ENCODE results near the gene XYLT1.

Gene XYLT1

DNA sequence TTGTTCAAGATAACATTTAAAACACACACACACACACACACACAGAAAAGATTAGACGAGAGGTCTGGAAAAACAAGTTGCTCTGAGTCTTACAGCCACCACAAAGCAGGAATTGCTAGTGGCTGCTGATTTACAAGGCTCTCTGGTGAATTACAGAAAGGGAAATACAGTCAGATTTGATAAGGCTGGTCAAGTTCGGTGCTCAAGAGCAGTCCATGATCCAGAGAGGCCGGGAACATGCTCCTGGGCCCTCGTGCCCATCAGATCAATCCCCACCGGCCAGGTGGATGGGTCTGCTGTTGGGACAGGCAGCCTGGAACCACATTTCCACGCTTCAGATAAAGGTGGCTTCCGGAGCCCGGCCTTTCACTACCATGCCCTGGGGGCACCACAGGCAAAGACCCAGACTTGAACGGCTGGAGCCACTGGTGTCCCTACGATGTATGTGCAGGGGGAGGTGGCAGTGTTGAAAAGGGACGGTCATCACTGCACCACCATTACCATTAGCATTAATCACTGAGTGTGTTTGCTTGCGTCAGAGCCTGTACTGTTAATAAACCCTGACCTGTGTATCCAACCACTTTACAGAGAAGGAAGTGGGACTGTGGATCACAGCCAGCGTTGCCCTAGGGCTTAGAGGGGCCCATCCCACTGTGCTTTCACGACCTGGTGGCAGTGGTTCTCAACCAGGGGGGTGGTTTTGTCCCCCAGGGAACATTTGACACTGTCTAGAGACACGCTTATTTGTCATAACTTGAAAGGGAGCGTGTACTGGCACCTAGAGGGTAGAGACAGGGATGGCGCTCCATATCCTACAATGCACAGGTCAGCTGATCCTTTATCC, 95.1 kb downstream of the XYLT1 start:
- ATAC-seq: peak; percentile 28
- TF ChIP-seq TCF4 (CRISPR knock-in tag; IDR thresholded peaks at IDR 0.05; ENCODE audit: borderline replicate concordance) (peak; percentile 68; the same call in 1 of the 2 replicates), CSDC2 (CRISPR knock-in tag; IDR thresholded peaks at IDR 0.05) (no peak), ZNF70 (CRISPR knock-in tag; IDR thresholded peaks at IDR 0.05) (no peak), ISL1 (CRISPR knock-in tag; IDR thresholded peaks at IDR 0.05) (no peak), ZNF565 (CRISPR knock-in tag; conservative IDR thresholded peaks at IDR 0.05; ENCODE audit: low read depth) (no peak), PPARA (CRISPR knock-in tag; IDR thresholded peaks at IDR 0.05; ENCODE audit: borderline replicate concordance) (no peak), ESRRG (CRISPR knock-in tag; IDR thresholded peaks at IDR 0.05) (no peak), RARB (CRISPR knock-in tag; IDR thresholded peaks at IDR 0.05) (no peak), ZNF8 (CRISPR knock-in tag; IDR thresholded peaks at IDR 0.05) (0 out of 2 replicates have a peak, but pooled peaks have one; percentile 32), ARNTL (CRISPR knock-in tag; IDR thresholded peaks at IDR 0.05; ENCODE audit: borderline replicate concordance, low read depth) (no peak)
- TF ChIP-seq, protein P1, sequence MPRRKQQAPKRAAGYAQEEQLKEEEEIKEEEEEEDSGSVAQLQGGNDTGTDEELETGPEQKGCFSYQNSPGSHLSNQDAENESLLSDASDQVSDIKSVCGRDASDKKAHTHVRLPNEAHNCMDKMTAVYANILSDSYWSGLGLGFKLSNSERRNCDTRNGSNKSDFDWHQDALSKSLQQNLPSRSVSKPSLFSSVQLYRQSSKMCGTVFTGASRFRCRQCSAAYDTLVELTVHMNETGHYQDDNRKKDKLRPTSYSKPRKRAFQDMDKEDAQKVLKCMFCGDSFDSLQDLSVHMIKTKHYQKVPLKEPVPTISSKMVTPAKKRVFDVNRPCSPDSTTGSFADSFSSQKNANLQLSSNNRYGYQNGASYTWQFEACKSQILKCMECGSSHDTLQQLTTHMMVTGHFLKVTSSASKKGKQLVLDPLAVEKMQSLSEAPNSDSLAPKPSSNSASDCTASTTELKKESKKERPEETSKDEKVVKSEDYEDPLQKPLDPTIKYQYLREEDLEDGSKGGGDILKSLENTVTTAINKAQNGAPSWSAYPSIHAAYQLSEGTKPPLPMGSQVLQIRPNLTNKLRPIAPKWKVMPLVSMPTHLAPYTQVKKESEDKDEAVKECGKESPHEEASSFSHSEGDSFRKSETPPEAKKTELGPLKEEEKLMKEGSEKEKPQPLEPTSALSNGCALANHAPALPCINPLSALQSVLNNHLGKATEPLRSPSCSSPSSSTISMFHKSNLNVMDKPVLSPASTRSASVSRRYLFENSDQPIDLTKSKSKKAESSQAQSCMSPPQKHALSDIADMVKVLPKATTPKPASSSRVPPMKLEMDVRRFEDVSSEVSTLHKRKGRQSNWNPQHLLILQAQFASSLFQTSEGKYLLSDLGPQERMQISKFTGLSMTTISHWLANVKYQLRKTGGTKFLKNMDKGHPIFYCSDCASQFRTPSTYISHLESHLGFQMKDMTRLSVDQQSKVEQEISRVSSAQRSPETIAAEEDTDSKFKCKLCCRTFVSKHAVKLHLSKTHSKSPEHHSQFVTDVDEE (CRISPR knock-in tag; IDR thresholded peaks at IDR 0.05): peak; percentile 77; the same call in 1 of the 2 replicates
- TF ChIP-seq, protein P2, sequence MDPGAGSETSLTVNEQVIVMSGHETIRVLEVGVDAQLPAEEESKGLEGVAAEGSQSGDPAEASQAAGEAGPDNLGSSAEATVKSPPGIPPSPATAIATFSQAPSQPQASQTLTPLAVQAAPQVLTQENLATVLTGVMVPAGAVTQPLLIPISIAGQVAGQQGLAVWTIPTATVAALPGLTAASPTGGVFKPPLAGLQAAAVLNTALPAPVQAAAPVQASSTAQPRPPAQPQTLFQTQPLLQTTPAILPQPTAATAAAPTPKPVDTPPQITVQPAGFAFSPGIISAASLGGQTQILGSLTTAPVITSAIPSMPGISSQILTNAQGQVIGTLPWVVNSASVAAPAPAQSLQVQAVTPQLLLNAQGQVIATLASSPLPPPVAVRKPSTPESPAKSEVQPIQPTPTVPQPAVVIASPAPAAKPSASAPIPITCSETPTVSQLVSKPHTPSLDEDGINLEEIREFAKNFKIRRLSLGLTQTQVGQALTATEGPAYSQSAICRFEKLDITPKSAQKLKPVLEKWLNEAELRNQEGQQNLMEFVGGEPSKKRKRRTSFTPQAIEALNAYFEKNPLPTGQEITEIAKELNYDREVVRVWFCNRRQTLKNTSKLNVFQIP (CRISPR knock-in tag; IDR thresholded peaks at IDR 0.05; ENCODE audit: borderline replicate concordance, low read depth): no peak
- TF ChIP-seq, protein P3, sequence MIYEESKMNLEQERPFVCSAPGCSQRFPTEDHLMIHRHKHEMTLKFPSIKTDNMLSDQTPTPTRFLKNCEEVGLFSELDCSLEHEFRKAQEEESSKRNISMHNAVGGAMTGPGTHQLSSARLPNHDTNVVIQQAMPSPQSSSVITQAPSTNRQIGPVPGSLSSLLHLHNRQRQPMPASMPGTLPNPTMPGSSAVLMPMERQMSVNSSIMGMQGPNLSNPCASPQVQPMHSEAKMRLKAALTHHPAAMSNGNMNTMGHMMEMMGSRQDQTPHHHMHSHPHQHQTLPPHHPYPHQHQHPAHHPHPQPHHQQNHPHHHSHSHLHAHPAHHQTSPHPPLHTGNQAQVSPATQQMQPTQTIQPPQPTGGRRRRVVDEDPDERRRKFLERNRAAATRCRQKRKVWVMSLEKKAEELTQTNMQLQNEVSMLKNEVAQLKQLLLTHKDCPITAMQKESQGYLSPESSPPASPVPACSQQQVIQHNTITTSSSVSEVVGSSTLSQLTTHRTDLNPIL (CRISPR knock-in tag; IDR thresholded peaks at IDR 0.05; ENCODE audit: low read depth): no peak

DNA sequence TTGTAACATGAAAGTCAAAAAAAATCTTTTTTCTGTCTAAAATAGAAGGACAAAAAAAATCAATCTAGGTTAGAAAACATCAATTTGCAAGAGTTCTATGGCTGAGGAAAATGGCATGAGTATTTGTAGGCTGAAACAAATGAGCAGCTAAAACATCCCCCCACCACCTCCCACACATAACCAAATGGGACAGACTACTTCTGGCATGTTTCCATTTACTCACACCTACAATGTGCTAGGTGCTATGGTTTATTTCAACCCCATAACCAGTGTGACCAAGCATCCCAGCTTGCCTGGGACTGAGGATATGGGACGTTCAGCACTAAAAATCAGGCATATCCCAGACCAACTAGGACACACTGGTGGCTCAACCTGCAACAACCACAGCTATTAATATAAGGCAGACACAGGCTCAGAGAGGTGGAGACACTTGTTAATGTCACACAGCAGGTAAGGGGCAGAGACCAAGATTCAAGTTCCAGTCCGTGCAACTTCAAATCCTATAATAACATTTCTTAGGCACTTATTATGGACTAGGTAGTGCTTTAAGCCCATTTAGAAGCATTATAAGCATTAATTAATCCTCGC, 96.0 kb downstream of the XYLT1 start:
- TF ChIP-seq, protein P1 (CRISPR knock-in tag; IDR thresholded peaks at IDR 0.05): no peak
- TF ChIP-seq, protein P4, sequence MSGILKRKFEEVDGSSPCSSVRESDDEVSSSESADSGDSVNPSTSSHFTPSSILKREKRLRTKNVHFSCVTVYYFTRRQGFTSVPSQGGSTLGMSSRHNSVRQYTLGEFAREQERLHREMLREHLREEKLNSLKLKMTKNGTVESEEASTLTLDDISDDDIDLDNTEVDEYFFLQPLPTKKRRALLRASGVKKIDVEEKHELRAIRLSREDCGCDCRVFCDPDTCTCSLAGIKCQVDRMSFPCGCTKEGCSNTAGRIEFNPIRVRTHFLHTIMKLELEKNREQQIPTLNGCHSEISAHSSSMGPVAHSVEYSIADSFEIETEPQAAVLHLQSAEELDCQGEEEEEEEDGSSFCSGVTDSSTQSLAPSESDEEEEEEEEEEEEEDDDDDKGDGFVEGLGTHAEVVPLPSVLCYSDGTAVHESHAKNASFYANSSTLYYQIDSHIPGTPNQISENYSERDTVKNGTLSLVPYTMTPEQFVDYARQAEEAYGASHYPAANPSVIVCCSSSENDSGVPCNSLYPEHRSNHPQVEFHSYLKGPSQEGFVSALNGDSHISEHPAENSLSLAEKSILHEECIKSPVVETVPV (CRISPR knock-in tag; IDR thresholded peaks at IDR 0.05): no peak
- TF ChIP-seq BACH2 (CRISPR knock-in tag; IDR thresholded peaks at IDR 0.05; ENCODE audit: borderline replicate concordance) (no peak), ZFP30 (CRISPR knock-in tag; IDR thresholded peaks at IDR 0.05) (no peak), PPARA (CRISPR knock-in tag; IDR thresholded peaks at IDR 0.05; ENCODE audit: borderline replicate concordance) (no peak), RARB (CRISPR knock-in tag; IDR thresholded peaks at IDR 0.05) (no peak), ZNF565 (CRISPR knock-in tag; conservative IDR thresholded peaks at IDR 0.05; ENCODE audit: low read depth) (no peak), ZC3H10 (CRISPR knock-in tag; IDR thresholded peaks at IDR 0.05) (no peak), OSR1 (CRISPR knock-in tag; IDR thresholded peaks at IDR 0.05) (no peak), TCF4 (CRISPR knock-in tag; IDR thresholded peaks at IDR 0.05; ENCODE audit: borderline replicate concordance) (no peak), ISL1 (CRISPR knock-in tag; IDR thresholded peaks at IDR 0.05) (no peak), SNAI2 (CRISPR knock-in tag; IDR thresholded peaks at IDR 0.05) (no peak), GLIS3 (CRISPR knock-in tag; IDR thresholded peaks at IDR 0.05) (no peak), ESRRG (CRISPR knock-in tag; IDR thresholded peaks at IDR 0.05) (no peak), CSDC2 (CRISPR knock-in tag; IDR thresholded peaks at IDR 0.05) (no peak), ZNF8 (CRISPR knock-in tag; IDR thresholded peaks at IDR 0.05) (no peak), ARNTL (CRISPR knock-in tag; IDR thresholded peaks at IDR 0.05; ENCODE audit: borderline replicate concordance, low read depth) (no peak), TOX (CRISPR knock-in tag; IDR thresholded peaks at IDR 0.05; ENCODE audit: borderline replicate concordance) (no peak)
- TF ChIP-seq, protein P3 (CRISPR knock-in tag; IDR thresholded peaks at IDR 0.05; ENCODE audit: low read depth): no peak
- ATAC-seq: no peak
